Measurements from ENCODE around the gene SMAD7.

The SMAD7 gene

DNA sequence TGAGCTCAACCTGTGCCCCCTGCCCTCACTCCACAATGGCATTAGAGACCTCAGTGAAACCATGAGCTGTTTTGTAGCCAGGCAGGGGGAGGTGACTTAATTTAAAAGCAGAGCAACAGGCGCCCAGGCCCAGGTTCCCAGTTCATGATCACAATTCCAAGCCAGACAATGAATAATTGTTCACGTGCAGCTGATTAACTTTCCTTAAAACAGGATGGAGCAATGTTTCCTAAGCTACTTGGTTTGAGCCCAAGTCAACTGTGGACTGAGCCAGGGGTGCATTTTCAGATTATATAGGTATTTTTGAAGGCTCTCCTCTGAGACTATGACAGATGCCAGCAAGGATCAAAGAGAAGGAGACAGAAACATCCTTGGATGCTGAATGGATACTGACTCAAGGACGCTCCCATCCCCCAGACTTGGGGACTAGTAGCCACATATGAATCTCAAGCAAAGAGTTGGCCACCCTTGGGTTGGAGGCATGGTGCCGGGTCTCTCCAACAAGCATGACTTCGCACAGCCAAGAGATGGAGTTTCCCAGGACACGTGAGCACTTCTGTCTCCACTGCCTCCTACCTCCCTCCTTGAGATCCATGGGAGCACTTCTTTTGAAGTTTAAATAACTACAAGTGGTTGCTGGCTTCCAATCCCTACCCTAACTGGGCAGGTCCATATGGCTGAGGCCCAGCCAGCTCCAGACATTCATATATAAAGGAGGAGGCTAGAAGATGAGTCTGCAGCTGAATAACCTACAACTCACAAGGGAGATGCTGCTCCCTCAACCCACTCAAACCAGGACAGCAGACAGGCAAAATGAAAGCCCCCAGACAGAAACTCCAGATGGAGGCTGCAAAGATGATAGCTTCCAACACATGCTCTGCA, 12.7 kb downstream of the SMAD7 start:
- H3K4me3 ChIP-seq (ENCODE audit: low read length), result no peak overlapping the region
- no peak for DNase-seq (ENCODE audit: low read depth, low spot score)

DNA sequence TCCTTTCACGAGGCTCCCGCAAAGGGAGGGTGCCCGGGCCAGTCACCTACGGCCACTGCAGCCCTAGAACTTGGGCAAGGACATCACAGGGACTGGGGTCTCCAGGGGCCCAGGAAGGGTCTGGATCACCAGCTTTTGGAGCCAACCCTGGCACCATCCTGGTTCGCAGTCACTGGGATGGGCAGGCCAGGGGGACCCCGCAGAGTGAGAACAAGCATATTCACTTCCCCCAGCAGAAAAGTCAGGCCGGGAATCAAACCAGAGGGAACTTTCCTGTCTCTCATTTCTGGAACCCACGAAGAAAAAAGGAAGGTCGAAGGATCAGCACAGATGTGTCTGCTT, 15.4 kb downstream of the SMAD7 start:
- DNase-seq (ENCODE audit: low read depth, low spot score), result no peak
- H3K4me3 ChIP-seq (ENCODE audit: low read length), result no peak overlapping the region

DNA sequence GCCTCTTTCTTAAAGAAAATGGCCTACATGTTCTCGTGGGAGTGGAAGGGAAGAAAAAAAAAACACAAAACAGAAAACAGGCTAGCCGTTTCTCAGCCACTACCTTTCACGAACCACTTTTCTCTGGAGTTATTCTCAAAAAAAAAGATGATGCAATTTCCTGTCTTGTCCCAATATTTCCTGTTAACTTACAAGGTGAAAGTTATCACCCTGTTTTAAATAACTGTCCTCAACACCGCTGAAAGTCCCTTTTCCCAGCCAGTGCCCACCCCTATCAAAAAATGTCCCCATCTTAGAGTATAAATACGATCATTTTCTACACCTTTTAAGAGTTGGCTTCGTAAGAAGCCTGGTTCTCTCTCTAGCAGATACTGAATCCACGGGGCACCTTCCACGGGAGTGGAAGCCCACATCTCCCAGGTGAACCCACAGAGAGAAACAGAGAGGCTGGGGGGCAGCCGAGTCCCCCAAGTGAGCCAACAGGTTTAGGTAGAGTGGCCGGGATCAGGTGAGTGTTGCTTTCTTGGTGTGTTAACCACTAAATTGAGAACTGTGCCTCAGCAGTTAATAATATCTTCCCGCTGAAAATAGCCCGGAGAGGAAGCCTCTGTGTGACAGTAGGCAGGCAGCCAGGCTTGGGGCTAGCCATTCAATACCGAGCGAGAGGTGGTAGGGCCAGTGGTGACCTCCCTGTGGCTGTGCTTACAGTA, 15.9 kb downstream of the SMAD7 start:
- H3K4me3 ChIP-seq (ENCODE audit: low read length), result no peak overlapping the region
- peak; percentile 38 for DNase-seq (ENCODE audit: low read depth, low spot score)

DNA sequence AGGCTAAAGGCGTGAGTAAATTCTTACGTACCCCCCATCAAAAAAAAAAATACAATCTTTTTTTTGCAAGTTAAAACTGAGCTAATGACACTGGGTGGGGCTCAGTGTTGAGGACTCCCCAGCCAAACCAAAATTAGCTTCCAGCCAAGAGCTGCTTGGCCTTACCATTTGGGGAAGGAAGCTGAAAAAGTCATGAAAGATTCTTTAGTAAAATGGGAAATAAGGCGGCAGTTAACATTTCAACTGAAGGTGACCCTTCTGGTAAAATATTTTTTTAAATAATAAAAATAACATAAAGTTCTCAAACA, 16.4 kb downstream of the SMAD7 start:
- H3K4me3 ChIP-seq (ENCODE audit: low read length), result no peak overlapping the region
- no peak for DNase-seq (ENCODE audit: low read depth, low spot score)

DNA sequence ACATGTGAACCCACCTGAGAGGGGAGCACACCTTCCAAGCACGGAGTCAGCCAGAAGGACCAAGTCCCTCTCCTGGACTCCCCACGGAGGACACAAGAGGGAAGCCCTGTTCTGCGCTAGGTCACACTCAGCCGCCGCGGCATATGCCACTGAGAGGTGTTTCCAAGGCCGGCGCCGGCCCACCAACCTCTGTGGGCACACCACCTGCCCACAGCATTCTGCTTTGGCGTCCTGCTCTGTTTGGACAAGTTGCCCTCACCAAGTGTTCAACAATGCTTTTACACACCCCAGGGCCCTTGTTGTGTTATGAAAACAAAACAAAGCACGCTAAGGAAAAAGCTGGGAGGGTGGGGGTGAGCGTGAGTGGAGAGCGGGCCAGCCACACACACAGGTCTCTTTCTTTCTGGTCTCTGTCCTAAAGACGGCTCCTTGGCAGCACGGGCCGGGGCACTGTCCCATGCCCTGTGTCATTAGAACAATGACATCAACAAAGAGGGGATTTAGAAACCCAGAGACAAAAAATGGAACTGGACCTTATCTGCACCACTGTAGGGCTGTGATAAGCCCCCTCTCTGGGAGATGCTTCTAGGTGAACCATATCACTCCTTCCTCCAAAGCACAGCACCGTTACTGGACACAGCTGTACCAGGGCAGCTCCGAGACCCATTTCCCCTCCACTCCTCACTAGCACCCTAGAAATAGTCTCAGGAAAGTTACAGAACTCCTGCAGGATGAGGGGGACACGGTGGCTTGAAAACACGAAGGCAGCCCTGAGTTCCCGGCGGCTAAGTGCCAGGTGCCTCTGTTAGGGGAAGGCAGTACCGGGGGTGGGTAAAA, 17.0 kb downstream of the SMAD7 start:
- H3K4me3 ChIP-seq (ENCODE audit: low read length), result no peak overlapping the region

DNA sequence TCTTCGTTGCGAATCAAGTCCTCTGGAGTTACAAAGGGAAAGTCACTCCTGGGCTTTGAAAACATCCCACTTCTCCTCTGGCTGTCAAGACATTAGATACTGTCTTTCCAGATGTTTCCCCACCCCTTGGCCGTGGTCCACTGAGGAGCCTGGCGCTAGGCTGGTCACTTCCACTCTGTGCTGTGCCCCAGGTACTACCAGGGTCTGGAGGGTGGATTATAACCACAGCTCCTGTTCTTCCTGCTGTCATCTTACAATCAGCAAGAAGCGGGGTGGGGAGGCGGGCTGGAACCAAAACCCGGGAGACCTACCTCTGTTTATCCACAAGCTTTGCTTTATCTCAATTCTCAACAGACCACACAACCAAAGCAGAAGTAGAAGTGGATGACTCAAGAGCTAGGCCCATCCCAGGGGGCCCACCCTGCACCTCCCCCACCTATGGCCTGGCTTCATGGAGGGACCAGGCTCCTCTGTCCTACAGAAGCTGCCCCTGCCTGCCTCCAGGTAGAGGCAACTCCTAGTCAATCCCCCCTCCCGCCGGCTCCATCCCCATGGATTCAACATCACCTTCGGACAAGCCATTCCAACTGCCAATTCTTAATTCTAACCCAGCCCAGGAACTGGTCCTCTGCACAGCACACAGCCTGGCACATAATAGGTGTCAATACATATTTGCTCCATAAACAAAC, 17.8 kb downstream of the SMAD7 start:
- no peak for DNase-seq (ENCODE audit: low read depth, low spot score)
- no peak overlapping the region for H3K4me3 ChIP-seq (ENCODE audit: low read length)

More for the DNA sequence above, 17.0 kb downstream of the SMAD7 start:
- DNase-seq (ENCODE audit: low read depth, low spot score), result no peak

DNA sequence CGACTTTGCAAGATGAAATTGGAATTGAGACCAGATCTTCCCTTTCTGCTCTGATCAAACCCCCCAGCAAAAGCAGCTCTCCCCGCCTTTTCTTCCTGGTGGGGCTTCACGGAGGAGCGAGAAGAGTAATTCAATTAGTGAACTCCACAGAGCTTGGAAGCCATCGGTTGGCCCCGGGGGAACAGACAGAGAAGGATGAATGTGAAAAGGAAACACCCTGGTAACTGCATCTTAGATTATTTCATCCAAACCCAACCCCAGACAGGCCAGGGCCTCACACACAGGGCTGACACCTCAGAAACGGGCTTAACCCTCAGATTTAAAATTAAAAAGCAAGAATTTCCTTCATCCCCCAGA, 18.3 kb downstream of the SMAD7 start:
- no peak for DNase-seq (ENCODE audit: low read depth, low spot score)
- no peak overlapping the region for H3K4me3 ChIP-seq (ENCODE audit: low read length)

DNA sequence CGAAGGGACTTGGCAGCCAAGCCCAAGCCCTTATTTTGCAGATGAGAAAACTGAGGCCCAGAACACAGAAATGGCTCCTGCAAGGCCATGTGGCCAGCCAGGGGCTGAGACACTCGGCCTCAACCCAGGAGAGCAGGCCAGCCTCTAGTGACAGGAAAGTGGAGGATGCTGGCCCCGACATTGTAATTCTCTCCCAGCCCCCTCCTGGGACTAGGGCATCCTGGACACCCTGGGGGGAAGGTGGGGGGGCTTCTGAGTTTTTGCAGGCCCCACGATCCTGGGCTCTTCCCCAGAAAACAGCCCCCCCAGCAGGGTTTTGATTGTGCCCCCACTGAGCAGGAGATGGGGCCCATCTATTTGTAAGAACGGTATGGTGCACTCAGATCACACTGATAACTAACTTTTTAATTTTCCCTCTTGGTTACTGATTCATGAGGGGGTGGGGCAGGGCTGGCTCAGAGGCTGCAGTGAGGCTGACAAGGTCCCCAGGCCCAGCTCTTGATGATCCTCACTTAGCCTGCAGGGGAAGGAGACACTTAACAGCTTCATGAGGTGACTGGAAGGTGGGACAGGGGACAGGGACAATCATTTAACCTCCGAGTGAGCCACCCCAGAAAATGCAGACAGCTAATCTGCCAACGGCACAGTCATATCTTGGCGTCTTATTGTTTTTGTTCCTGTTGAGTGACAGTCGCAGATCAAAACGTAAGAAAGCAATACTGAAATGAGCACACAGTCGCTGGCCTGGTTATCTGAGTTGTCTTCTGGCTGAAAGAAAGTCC, 18.9 kb downstream of the SMAD7 start:
- no peak for DNase-seq (ENCODE audit: low read depth, low spot score)
- H3K4me3 ChIP-seq (ENCODE audit: low read length), result no peak overlapping the region

DNA sequence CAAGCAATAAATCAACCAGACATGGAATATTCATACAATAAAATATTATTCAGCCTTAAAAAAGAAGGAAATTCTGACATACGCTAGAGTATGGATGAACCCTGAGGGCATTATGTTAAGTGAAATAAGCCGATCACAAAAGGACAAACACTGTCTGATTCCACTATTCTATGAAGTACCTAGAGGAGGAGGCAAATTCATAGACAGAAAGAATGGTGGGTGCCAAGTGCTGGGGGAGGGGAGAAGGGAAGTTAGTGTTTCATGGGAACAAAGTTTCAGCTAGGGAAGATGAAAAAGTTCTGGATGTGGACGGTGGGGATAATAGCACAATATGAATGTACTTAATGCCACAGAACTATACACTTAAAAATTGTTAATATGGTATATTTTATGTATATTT, 19.8 kb downstream of the SMAD7 start:
- H3K4me3 ChIP-seq (ENCODE audit: low read length), result no peak overlapping the region
- DNase-seq (ENCODE audit: low read depth, low spot score), result no peak

DNA sequence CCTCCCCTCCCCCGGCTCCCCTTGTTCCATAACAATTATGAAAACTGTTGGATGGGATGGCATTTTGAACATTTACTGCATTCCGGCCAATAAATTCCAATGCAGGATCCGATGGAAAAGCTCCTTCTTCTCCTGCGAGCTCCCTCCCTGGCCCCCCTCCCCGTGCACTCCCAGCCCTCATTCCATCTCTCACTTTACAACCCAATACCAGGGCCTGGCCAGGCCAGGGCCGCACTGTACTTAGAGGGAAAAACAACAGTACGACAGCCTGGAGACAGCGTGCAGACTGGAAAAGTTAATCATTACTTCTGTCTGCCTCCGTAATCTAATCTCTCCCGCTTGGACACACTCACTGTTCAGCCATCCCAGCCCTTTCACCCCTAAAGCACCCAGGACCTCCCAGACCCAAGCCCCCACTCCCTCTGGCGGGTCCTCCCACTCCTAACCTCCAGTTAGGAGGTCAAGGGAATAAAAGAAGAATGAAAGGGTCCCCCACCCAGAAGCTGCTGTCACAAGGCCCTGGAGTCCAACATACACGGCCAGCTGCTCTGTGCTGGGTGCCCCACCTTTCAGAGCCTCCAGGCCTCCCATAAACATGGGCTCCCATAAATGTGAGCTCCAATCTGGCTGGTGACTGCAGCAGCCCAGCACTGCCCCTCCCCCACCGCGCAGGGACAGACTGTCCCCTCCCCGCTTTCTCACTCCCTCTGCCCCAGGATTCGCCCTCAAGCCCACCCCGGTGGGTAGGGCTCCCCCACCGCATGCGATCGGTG, 20.6 kb downstream of the SMAD7 start:
- no peak overlapping the region for H3K4me3 ChIP-seq (ENCODE audit: low read length)
- no peak for DNase-seq (ENCODE audit: low read depth, low spot score)

DNA sequence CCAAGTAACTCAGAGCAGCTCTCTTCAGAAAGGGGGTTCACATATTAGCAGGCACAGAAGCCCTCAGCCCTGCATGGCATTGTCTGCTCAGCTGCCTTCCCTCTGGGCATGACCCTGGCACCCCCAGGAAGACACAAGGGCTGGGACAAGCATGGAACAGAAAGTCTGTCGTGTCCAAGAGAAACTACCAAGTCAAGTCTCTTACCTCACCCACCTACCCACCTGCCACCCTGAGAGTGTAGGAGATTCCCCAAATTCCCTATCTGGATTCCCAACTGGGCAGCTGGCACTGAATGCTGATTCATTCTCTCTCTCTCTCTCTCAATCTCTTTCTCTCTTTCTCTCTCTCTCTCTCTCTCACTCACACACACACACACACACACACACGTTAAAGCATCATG, 21.6 kb downstream of the SMAD7 start:
- H3K4me3 ChIP-seq (ENCODE audit: low read length), result no peak overlapping the region
- no peak for DNase-seq (ENCODE audit: low read depth, low spot score)

DNA sequence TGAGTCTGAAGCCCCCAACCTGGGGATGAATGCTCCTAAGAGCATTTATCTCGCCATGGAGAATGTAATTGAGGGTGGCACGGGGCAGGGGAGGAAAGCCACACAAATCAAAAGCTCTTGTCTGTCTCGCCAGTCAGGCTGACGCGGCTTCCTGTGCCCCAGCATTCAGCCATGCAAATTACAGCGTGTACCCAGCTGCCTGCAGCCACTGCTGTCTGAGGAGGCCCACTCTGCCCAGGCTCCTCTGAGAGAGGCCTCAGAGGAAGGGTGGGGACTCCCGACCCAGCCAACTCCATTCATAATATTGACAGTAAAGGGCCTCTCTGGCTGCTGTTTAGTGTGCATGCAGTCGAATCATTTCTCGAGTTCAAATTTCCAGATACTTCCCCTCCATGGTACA, 22.0 kb downstream of the SMAD7 start:
- peak; percentile 76 for DNase-seq (ENCODE audit: low read depth, low spot score)
- no peak overlapping the region for H3K4me3 ChIP-seq (ENCODE audit: low read length)

DNA sequence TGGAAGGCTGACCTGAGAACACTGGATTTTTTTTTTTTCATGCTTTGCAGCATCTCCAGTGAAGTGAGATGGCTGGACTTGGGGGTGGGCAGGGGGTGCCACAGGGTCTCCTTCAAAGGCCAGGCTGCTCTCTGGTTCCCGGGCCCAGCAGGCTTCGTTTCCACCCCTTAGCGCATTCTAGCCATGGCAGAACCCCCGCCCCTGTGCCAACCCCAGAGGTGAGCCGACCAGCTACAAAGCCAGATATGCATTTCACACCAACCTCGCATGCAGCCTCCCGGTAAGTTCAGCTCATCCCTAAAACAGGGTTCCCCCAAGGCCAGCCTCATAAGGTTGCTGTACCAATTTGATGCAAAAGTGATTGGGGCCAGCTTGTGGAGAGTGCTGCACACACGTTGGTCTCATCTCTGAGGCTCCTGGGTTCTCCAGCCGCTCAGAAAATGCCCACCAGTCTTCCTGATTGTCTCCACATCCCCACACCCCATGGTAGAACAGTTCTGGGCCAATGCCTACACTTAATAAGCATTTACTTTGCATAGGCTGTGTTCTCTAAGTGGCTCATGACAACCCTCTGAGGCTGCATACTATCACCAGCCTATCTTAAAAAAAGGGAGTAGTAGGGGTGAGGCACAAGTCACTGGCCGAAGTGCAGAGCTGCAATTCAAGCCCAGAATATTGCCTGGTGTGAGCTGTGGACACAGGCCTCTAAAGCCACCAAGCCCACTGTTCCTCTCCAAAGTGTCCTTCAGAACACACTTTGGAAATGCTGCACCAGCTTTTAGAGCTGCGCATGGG, 23.3 kb downstream of the SMAD7 start:
- no peak overlapping the region for H3K4me3 ChIP-seq (ENCODE audit: low read length)
- no peak for DNase-seq (ENCODE audit: low read depth, low spot score)

DNA sequence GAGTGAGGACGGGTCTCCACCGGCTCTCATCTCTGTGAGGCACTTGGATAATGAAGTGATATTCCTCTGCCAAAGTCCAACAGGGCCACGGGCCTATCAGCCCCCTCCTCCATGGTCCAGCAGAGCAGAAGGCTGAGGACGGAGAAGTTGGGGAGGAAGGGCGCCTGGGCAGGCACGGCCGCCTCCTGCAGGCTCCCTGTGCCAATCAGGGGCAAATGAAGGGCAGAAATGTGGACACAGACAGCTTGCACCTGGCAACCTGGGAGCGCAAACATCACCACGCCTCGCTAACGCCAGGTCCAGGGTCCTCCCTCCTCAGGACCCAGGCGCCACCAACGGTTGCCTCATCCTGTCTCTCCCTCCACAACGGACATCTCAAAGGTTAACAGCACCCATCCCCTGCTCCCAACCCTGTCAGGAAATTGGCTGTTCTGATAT, 24.3 kb downstream of the SMAD7 start:
- H3K4me3 ChIP-seq (ENCODE audit: low read length), result no peak overlapping the region
- DNase-seq (ENCODE audit: low read depth, low spot score), result no peak

DNA sequence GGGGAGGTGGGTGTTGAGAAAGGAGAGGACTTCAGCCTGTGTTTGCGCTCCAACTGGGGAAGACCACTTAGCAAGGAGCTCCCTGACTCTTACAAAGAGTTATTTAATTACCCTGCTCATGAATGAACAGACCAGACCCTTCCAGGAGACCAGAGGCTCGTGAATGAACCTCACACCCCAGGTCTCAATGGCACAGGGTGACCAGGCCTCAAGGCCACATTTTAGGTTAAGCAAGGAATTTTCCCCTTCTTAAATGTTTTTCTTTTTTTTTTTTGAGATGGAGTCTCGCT, 25.3 kb downstream of the SMAD7 start:
- H3K4me3 ChIP-seq (ENCODE audit: low read length), result no peak overlapping the region
- DNase-seq (ENCODE audit: low read depth, low spot score), result no peak

DNA sequence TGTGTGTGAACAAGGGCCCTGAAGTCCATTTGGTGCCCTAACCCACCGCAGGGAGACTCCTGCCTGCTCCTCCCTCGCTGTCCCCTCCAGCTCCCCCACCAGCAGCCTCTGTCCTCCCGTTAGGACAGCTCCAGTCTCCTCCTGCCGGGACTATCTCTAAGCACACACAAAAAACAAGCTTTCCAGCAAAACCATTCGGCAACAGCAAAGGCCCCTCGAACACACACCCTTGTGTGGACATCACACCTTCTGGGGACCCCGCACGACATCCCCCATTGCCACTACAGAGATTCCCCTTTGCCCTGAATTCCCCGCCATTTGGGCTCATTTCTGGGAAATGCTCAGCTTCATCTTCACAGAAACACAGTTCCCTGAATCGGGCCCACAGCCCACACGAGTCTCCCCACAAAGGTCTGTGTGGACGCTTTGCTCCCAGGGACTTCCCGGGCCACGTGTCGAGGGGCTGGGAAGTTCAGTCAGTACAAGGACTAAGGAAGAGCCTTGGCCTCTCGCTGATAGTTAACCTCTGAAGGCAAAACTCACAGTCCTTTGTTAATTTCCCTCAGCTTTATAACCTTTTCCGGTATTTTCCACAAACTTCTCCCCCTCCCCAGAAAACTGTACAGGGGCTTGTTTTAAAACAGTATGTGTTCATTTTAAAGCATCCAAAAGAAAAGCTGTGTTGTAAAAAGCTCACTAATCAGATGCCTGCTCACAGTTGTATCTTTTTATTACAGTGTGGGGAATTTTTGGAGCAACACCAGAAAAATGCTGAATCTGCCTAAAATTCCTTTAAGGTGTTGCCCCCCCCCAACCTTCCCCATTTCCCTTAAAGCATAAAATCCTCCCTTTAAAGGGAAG, 25.9 kb downstream of the SMAD7 start:
- H3K4me3 ChIP-seq (ENCODE audit: low read length), result no peak overlapping the region
- no peak for DNase-seq (ENCODE audit: low read depth, low spot score)

Measured in Jurkat, Clone E6-1 (cell line).